ENCODE data around the gene MAMSTR.
"Not testable (repeated sequence)": the region's sequence is repeated elsewhere in the genome, so short reads cannot be mapped to it uniquely, and the experiment has no call there.

Gene MAMSTR

GRCh38 chr19:48685583-48685982 is 33.9 kb downstream of the MAMSTR start:
- DNase-seq (ENCODE audit: low spot score) = no peak

GRCh38 chr19:48683349-48683748 is 36.2 kb downstream of the MAMSTR start:
- no peak for DNase-seq (ENCODE audit: low spot score)

- DNase-seq (ENCODE audit: low spot score) = no peak
Measured at GRCh38 chr19:48681127-48681470, 38.4 kb downstream of the MAMSTR start.

- DNase-seq (ENCODE audit: low spot score) = no peak
Measured at GRCh38 chr19:48680436-48681126, 38.9 kb downstream of the MAMSTR start.

- DNase-seq (ENCODE audit: low spot score) = not testable (repeated sequence)
Measured at GRCh38 chr19:48680006-48680405, 39.5 kb downstream of the MAMSTR start.

GRCh38 chr19:48678201-48678600 is 41.3 kb downstream of the MAMSTR start:
- DNase-seq (ENCODE audit: low spot score) = no peak

GRCh38 chr19:48676887-48677286 is 42.6 kb downstream of the MAMSTR start:
- no peak for DNase-seq (ENCODE audit: low spot score)

GRCh38 chr19:48676487-48676886 is 43.0 kb downstream of the MAMSTR start:
- no peak for DNase-seq (ENCODE audit: low spot score)

- peak; percentile 83 for DNase-seq (ENCODE audit: low spot score)
Measured at GRCh38 chr19:48674921-48675824, 44.4 kb downstream of the MAMSTR start.

GRCh38 chr19:48674216-48674809 is 45.2 kb downstream of the MAMSTR start:
- DNase-seq (ENCODE audit: low spot score) = no peak

GRCh38 chr19:48673436-48674100 is 46.0 kb downstream of the MAMSTR start:
- DNase-seq (ENCODE audit: low spot score) = no peak

- no peak for DNase-seq (ENCODE audit: low spot score)
Measured at GRCh38 chr19:48672994-48673393, 46.5 kb downstream of the MAMSTR start, which contains the start of gene NTN5. NTN5 (minus strand) TSS chr19:48673017; CDS start chr19:48670986, 2,031 bp downstream.

- no peak for DNase-seq (ENCODE audit: low spot score)
Measured at GRCh38 chr19:48671446-48671995, 48.0 kb downstream of the MAMSTR start.

GRCh38 chr19:48670699-48671445 is 48.7 kb downstream of the MAMSTR start:
- no peak for DNase-seq (ENCODE audit: low spot score)

- no peak for DNase-seq (ENCODE audit: low spot score)
Measured at GRCh38 chr19:48669903-48670668, 49.4 kb downstream of the MAMSTR start.

- no peak for DNase-seq (ENCODE audit: low spot score)
Measured at GRCh38 chr19:48668761-48669160, 50.8 kb downstream of the MAMSTR start.

GRCh38 chr19:48668332-48668731 is 51.2 kb downstream of the MAMSTR start:
- no peak for DNase-seq (ENCODE audit: low spot score)

GRCh38 chr19:48665786-48666185 is 53.7 kb downstream of the MAMSTR start:
- DNase-seq (ENCODE audit: low spot score) = no peak

- no peak for DNase-seq (ENCODE audit: low spot score)
Measured at GRCh38 chr19:48664476-48664875, 55.0 kb downstream of the MAMSTR start.

GRCh38 chr19:48663667-48664066 is 55.9 kb downstream of the MAMSTR start:
- no peak for DNase-seq (ENCODE audit: low spot score)
